GM23338 (cell line): Measurements from ENCODE around the gene SERP2. TPM values are rescaled to one million over a fixed set of nuclear protein-coding genes. Genes with fewer than 3 reads are reported as not detected.

Experiments used
- ATAC-seq: fragments of 200-7000 bp; cut with Tn5 transposase; 3 replicates; pipeline ENCODE4 v1.9.1; 2020
- DNase-seq: peaks from one replicate; pipeline ENCODE4 v3.0.0-alpha.2; 2015; ENCODE audit warnings: low spot score
- H2AFZ ChIP-seq: fragments of 200-600 bp; sonication (generic); 2 replicates; pipeline ENCODE4 v1.8.0; 2016; ENCODE audit warnings: antibody characterized with exemption, mild to moderate bottlenecking, moderate library complexity
- H3F3A ChIP-seq: fragments of 200-600 bp; sonication (generic); replicated peaks from 2 replicates; pipeline ENCODE4 v1.8.0; 2017; ENCODE audit warnings: antibody characterized with exemption, mixed run types, low read depth
- H3K27ac ChIP-seq: fragments of 200-600 bp; sonication (generic); 2 replicates; pipeline ENCODE4 v1.6.1; 2016; ENCODE audit warnings: low read depth
- H3K27me3 ChIP-seq: fragments of 200-600 bp; sonication (generic); 2 replicates; pipeline ENCODE4 v1.8.0; 2016; ENCODE audit warnings: mild to moderate bottlenecking, mixed run types, moderate library complexity; ENCODE audit not compliant: insufficient read depth
- H3K36me3 ChIP-seq: fragments of 200-600 bp; sonication (generic); 2 replicates; pipeline ENCODE4 v1.8.0; 2016; ENCODE audit warnings: mild to moderate bottlenecking; ENCODE audit not compliant: insufficient read depth
- H3K4me1 ChIP-seq: fragments of 200-600 bp; sonication (generic); 2 replicates; pipeline ENCODE4 v1.8.0; 2016; ENCODE audit warnings: mild to moderate bottlenecking, moderate library complexity; ENCODE audit not compliant: insufficient read depth
- H3K4me2 ChIP-seq: fragments of 200-600 bp; sonication (generic); 2 replicates; pipeline ENCODE4 v1.7.1; 2017; ENCODE audit warnings: mixed run types
- H3K4me3 ChIP-seq: fragments of 200-600 bp; sonication (generic); 2 replicates; pipeline ENCODE4 v1.6.1; 2016; ENCODE audit warnings: mixed run types
- H3K79me2 ChIP-seq: fragments of 200-600 bp; sonication (generic); replicated peaks from 2 replicates; pipeline ENCODE4 v1.8.0; 2017; ENCODE audit warnings: mild to moderate bottlenecking; ENCODE audit not compliant: insufficient read depth
- H3K9me2 ChIP-seq: fragments of 200-600 bp; sonication (generic); 2 replicates; pipeline ENCODE4 v1.8.0; 2017; ENCODE audit not compliant: insufficient read depth
- H4K20me1 ChIP-seq: fragments of 200-600 bp; sonication (generic); replicated peaks from 2 replicates; pipeline ENCODE4 v1.8.0; 2017; ENCODE audit warnings: mild to moderate bottlenecking; ENCODE audit not compliant: insufficient read depth
- H3K27ac Mint-ChIP-seq: 2 replicates; pipeline ENCODE4 v1.8.0; 2020; ENCODE audit warnings: inconsistent platforms, mild to moderate bottlenecking, moderate library complexity, mixed read lengths
- H3K27me3 Mint-ChIP-seq: 3 replicates; pipeline ENCODE4 v1.8.0; 2022; ENCODE audit warnings: low read depth, mild to moderate bottlenecking, moderate library complexity, mixed read lengths, inconsistent platforms; ENCODE audit not compliant: insufficient read depth, poor library complexity
- H3K36me3 Mint-ChIP-seq: 3 replicates; pipeline ENCODE4 v1.8.0; 2021; ENCODE audit warnings: low read depth, mild to moderate bottlenecking, inconsistent platforms, moderate library complexity, mixed read lengths
- H3K4me1 Mint-ChIP-seq: 3 replicates; pipeline ENCODE4 v1.8.0; 2020; ENCODE audit warnings: mild to moderate bottlenecking, inconsistent platforms, mixed read lengths
- H3K4me3 Mint-ChIP-seq: 3 replicates; pipeline ENCODE4 v1.8.0; 2021; ENCODE audit warnings: moderate library complexity, mild to moderate bottlenecking, inconsistent platforms, mixed read lengths
- H3K9me3 Mint-ChIP-seq: 3 replicates; pipeline ENCODE4 v1.8.0; 2020; ENCODE audit warnings: moderate library complexity, mild to moderate bottlenecking, inconsistent platforms, mixed read lengths
- EZH2phosphoT487 ChIP-seq: fragments of 200-600 bp; sonication (generic); IDR thresholded peaks from one replicate; pipeline ENCODE4 v1.8.1; 2018; ENCODE audit warnings: antibody characterized with exemption; ENCODE audit not compliant: unreplicated experiment
- POLR2AphosphoS5 ChIP-seq: IDR thresholded peaks from 2 replicates; pipeline ENCODE4 v1.6.1; 2016; ENCODE audit warnings: antibody characterized with exemption, low read depth
- STAT1 ChIP-seq: IDR thresholded peaks from one replicate; pipeline ENCODE4 v1.6.1; 2016; ENCODE audit warnings: antibody characterized with exemption; ENCODE audit not compliant: unreplicated experiment
- polyA plus RNA-seq: library from polyadenylated mRNA; unstranded; fragments of >200 nt; fragmentation: Nextera tagmentation; extraction: Ambion mirVana; gene quantifications from 2 replicates; pipeline ENCODE4 v1.2.1, GENCODE V29; 2016
- total RNA-seq: library from RNA; depleted of rRNA; stranded (reverse); fragments of >200 nt; shearing (Covaris generic); gene quantifications from 2 replicates; pipeline ENCODE4 v1.2.3, GENCODE V29; 2014
- TF ChIP-seq, protein P1 (sequence below): fragments of 250-450 bp; sonication (Bioruptor Pico); IDR thresholded peaks from 2 replicates; pipeline ENCODE4 v1.5.0; 2020; ENCODE audit warnings: mild to moderate bottlenecking, moderate library complexity
- TF ChIP-seq, protein P2 (sequence below), 2 experiments: fragments of 200-600 bp in 1 of 2; sonication (generic) in 1 of 2; conservative IDR thresholded peaks; 2 replicates each; pipeline versions ENCODE4 v1.5.1 to v1.6.1; 2016 to 2017; ENCODE audit warnings: antibody characterized with exemption in 2 of 2, low read depth in 2 of 2, mild to moderate bottlenecking in 2 of 2, moderate library complexity in 1 of 2

SERP2 gene
- total and polyA plus RNA-seq, 2 experiments from 2014 or later, result 0.59 to 3.4 TPM

DNA sequence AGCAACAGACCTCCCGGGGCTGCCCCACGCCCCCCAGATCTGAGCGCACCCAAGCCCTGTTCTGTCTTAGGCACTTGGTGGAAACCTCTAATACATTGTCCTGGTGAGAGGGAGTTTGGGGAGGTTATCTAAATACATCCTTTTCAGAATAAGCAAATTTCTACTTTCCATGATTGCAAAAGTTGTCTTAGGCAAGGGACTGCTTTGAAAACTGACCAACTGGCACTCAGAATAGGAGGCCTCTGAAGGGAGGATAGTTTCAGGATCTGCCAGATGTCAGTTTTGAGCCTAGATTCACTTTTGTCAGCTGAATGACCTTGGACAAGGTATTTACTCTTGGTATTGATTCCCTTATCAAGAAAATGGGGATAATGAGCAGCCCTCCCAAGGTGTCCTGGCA is 11.8 kb downstream of the SERP2 start (continued):
- TF ChIP-seq, protein P1, sequence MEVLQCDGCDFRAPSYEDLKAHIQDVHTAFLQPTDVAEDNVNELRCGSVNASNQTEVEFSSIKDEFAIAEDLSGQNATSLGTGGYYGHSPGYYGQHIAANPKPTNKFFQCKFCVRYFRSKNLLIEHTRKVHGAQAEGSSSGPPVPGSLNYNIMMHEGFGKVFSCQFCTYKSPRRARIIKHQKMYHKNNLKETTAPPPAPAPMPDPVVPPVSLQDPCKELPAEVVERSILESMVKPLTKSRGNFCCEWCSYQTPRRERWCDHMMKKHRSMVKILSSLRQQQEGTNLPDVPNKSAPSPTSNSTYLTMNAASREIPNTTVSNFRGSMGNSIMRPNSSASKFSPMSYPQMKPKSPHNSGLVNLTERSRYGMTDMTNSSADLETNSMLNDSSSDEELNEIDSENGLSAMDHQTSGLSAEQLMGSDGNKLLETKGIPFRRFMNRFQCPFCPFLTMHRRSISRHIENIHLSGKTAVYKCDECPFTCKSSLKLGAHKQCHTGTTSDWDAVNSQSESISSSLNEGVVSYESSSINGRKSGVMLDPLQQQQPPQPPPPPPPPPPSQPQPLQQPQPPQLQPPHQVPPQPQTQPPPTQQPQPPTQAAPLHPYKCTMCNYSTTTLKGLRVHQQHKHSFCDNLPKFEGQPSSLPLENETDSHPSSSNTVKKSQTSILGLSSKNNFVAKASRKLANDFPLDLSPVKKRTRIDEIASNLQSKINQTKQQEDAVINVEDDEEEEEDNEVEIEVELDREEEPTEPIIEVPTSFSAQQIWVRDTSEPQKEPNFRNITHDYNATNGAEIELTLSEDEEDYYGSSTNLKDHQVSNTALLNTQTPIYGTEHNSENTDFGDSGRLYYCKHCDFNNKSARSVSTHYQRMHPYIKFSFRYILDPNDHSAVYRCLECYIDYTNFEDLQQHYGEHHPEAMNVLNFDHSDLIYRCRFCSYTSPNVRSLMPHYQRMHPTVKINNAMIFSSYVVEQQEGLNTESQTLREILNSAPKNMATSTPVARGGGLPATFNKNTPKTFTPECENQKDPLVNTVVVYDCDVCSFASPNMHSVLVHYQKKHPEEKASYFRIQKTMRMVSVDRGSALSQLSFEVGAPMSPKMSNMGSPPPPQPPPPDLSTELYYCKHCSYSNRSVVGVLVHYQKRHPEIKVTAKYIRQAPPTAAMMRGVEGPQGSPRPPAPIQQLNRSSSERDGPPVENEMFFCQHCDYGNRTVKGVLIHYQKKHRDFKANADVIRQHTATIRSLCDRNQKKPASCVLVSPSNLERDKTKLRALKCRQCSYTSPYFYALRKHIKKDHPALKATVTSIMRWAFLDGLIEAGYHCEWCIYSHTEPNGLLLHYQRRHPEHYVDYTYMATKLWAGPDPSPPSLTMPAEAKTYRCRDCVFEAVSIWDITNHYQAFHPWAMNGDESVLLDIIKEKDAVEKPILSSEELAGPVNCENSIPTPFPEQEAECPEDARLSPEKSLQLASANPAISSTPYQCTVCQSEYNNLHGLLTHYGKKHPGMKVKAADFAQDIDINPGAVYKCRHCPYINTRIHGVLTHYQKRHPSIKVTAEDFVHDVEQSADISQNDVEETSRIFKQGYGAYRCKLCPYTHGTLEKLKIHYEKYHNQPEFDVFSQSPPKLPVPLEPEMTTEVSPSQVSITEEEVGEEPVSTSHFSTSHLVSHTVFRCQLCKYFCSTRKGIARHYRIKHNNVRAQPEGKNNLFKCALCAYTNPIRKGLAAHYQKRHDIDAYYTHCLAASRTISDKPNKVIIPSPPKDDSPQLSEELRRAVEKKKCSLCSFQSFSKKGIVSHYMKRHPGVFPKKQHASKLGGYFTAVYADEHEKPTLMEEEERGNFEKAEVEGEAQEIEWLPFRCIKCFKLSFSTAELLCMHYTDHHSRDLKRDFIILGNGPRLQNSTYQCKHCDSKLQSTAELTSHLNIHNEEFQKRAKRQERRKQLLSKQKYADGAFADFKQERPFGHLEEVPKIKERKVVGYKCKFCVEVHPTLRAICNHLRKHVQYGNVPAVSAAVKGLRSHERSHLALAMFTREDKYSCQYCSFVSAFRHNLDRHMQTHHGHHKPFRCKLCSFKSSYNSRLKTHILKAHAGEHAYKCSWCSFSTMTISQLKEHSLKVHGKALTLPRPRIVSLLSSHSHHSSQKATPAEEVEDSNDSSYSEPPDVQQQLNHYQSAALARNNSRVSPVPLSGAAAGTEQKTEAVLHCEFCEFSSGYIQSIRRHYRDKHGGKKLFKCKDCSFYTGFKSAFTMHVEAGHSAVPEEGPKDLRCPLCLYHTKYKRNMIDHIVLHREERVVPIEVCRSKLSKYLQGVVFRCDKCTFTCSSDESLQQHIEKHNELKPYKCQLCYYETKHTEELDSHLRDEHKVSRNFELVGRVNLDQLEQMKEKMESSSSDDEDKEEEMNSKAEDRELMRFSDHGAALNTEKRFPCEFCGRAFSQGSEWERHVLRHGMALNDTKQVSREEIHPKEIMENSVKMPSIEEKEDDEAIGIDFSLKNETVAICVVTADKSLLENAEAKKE (CRISPR knock-in tag), result no peak
- TF ChIP-seq, protein P2, sequence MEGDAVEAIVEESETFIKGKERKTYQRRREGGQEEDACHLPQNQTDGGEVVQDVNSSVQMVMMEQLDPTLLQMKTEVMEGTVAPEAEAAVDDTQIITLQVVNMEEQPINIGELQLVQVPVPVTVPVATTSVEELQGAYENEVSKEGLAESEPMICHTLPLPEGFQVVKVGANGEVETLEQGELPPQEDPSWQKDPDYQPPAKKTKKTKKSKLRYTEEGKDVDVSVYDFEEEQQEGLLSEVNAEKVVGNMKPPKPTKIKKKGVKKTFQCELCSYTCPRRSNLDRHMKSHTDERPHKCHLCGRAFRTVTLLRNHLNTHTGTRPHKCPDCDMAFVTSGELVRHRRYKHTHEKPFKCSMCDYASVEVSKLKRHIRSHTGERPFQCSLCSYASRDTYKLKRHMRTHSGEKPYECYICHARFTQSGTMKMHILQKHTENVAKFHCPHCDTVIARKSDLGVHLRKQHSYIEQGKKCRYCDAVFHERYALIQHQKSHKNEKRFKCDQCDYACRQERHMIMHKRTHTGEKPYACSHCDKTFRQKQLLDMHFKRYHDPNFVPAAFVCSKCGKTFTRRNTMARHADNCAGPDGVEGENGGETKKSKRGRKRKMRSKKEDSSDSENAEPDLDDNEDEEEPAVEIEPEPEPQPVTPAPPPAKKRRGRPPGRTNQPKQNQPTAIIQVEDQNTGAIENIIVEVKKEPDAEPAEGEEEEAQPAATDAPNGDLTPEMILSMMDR (conservative IDR thresholded peaks at IDR 0.05; ENCODE audit: low read depth in 2 of 2), result no peak
- TF ChIP-seq POLR2AphosphoS5 (no peak), EZH2phosphoT487 (no peak)

DNA sequence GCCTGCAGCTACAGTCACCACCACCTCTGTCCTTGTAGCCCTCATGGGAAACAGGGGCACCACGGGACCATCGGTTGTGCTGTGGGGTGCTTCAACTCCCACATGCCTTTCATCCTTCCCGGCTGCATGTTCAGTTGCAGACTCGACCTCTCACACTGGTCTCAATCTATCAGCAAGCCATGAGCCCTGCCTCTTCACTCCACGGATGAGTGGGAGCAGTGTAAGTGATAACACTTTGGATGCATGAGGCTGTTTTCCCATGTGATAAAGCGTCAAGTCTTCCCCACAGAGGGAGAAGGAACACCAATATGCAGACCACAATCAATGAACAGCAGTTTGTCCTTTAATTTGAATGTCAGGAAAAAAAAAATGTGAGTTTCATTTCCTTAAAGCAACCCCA is 12.2 kb downstream of the SERP2 start:
- TF ChIP-seq, protein P2 (conservative IDR thresholded peaks at IDR 0.05; ENCODE audit: low read depth in 2 of 2), result no peak
- no peak for TF ChIP-seq STAT1
- TF ChIP-seq POLR2AphosphoS5, result no peak
- Histone ChIP-seq H4K20me1 (no peaks in the 10 kb centered on the region), H3K27ac (no peak overlapping the region), H3K79me2 (no peaks in the 10 kb centered on the region), H3K4me1 (peaks cover 18% of the 10 kb centered on the region), H3K36me3 (no peaks in the 10 kb centered on the region), H3F3A (no peaks in the 10 kb centered on the region), H3K4me2 (no peak overlapping the region), H2AFZ (no peak overlapping the region), H3K9me2 (peaks cover 12% of the 10 kb centered on the region; the same call in 1 of the 2 replicates), H3K27me3 (no peaks in the 10 kb centered on the region), H3K4me3 (no peak overlapping the region)
- ATAC-seq (no peak), DNase-seq (no peak)
- Mint-ChIP-seq H3K4me1 (peaks cover 15% of the 10 kb centered on the region), H3K4me3 (no peak overlapping the region), H3K27ac (no peak overlapping the region), H3K36me3 (no peaks in the 10 kb centered on the region), H3K9me3 (no peaks in the 10 kb centered on the region), H3K27me3 (no peaks in the 10 kb centered on the region)
